NT2/D1 (cell line): Measurements from ENCODE around the gene PELI1.

ENCODE experiments used
- SUZ12 ChIP-seq: IDR thresholded peaks from 2 replicates; pipeline ENCODE4 v1.6.1; 2011; ENCODE audit not compliant: insufficient read length, insufficient read depth; ENCODE audit errors: extremely low read depth
- YY1 ChIP-seq: IDR thresholded peaks from 2 replicates; pipeline ENCODE4 v1.6.1; 2011; ENCODE audit not compliant: insufficient read length, insufficient read depth
- ZNF274 ChIP-seq: IDR thresholded peaks from 2 replicates; pipeline ENCODE4 v1.6.1; 2011; ENCODE audit warnings: mild to moderate bottlenecking, low read depth, low read length

GRCh38 chr2:64130333-64130732 is 13.9 kb downstream of the PELI1 start:
- TF ChIP-seq YY1 (no peak), ZNF274 (no peak), SUZ12 (no peak)
